C4-2B (cell line): ENCODE measurements around the gene ZDHHC11B.
"Not testable (repeated sequence)": the region's sequence is repeated elsewhere in the genome, so short reads cannot be mapped to it uniquely, and the experiment has no call there.

Experiments
- CTCF ChIP-seq: fragments of 450-650 bp; conservative IDR thresholded peaks from 2 replicates; pipeline ENCODE4 v1.5.1; 2017; ENCODE audit warnings: mild to moderate bottlenecking
- ZFX ChIP-seq: fragments of 450-650 bp; IDR thresholded peaks from 2 replicates; pipeline ENCODE4 v1.6.1; 2017

- TF ChIP-seq CTCF, ZFX: not testable (repeated sequence)
Observed at GRCh38 chr5:752532-753115, 31.9 kb downstream of the ZDHHC11B start.
